Lung (tissue), 12 donors: ENCODE measurements around the gene APBA2. TPM values are rescaled to one million over a fixed set of nuclear protein-coding genes. Genes with fewer than 3 reads are reported as not detected.
"Not testable (repeated sequence)": the region's sequence is repeated elsewhere in the genome, so short reads cannot be mapped to it uniquely, and the experiment has no call there.

Experiments used
- ATAC-seq: fragments of 200-7000 bp; cut with Tn5 transposase; one replicate; pipeline ENCODE4 v1.9.1; 2020; ENCODE audit warnings: moderate number of reproducible peaks; ENCODE audit not compliant: insufficient read depth, low FRiP score
- DNase-seq, 3 donors: peaks; one replicate each; pipeline ENCODE4 v3.0.0-alpha.2; 2013 to 2017
- H3K27ac ChIP-seq, 2 donors: one replicate each; pipeline ENCODE4 v1.5.1; 2013; ENCODE audit warnings: mild to moderate bottlenecking in 2 of 2, moderate library complexity in 2 of 2, control low read depth in 1 of 2, inconsistent platforms in 1 of 2, low read depth in 1 of 2, low read length in 1 of 2
- H3K27me3 ChIP-seq, 3 donors: one replicate each; pipeline ENCODE4 v1.5.1; 2013; ENCODE audit warnings: low read length in 2 of 3; ENCODE audit not compliant: control insufficient read depth in 3 of 3, insufficient read depth in 3 of 3
- H3K36me3 ChIP-seq, 4 donors: one replicate each; pipeline ENCODE4 v1.5.1; 2013; ENCODE audit warnings: low read length in 4 of 4, mild to moderate bottlenecking in 1 of 4, moderate library complexity in 1 of 4; ENCODE audit not compliant: control insufficient read depth in 4 of 4, insufficient read depth in 4 of 4
- H3K4me1 ChIP-seq, 5 donors: one replicate each; pipeline ENCODE4 v1.5.1; 2013; ENCODE audit warnings: low read length in 5 of 5, mild to moderate bottlenecking in 2 of 5, moderate library complexity in 1 of 5; ENCODE audit not compliant: control insufficient read depth in 5 of 5, insufficient read depth in 5 of 5
- H3K4me3 ChIP-seq: one replicate; pipeline ENCODE4 v1.5.1; 2013; ENCODE audit warnings: mild to moderate bottlenecking, control low read depth, moderate library complexity
- H3K9ac ChIP-seq, 2 donors: one replicate each; pipeline ENCODE4 v1.5.1; 2013; ENCODE audit warnings: low read length in 2 of 2, control low read depth in 1 of 2; ENCODE audit not compliant: insufficient read depth in 1 of 2
- H3K9me3 ChIP-seq, 4 donors: one replicate each; pipeline ENCODE4 v1.5.1; 2013; ENCODE audit warnings: low read length in 3 of 4, mild to moderate bottlenecking in 1 of 4, moderate library complexity in 1 of 4; ENCODE audit not compliant: control insufficient read depth in 4 of 4, insufficient read depth in 3 of 4
- CTCF ChIP-seq: IDR thresholded peaks from 2 replicates; pipeline ENCODE4 v1.5.1; 2012; ENCODE audit warnings: mild to moderate bottlenecking; ENCODE audit errors: control extremely low read depth, extremely low read depth
- whole genome bisulfite sequencing, 2 donors: extraction: QIAGEN DNeasy Blood & Tissue Kit; methylation state at CpG; one replicate each; pipeline ENCODE4 v1.1.7; 2013; 5-methylcytosine and 5-hydroxymethylcytosine counted together
- polyA plus RNA-seq, 2 donors: library from polyadenylated mRNA; stranded (reverse); fragments of 200-250 nt; gene quantifications; one replicate each; pipeline ENCODE4 v1.2.1, GENCODE V29; 2013
- total RNA-seq, 2 donors: library from RNA; depleted of rRNA in 1 of 2; stranded (reverse); fragments of >200 nt in 1 of 2; gene quantifications; one replicate each; pipeline ENCODE4 v1.2.1, GENCODE V29; 2014 to 2021
- donor health status: control.
- donor health status: control.
- donor health status: Bipolar disorder and iron deficiency.
- donor health status: healthy.
- donor health status: DM: yes; HTN: yes; CAD: no.

Gene APBA2
- total and polyA plus RNA-seq, 4 donors, result 1.6 to 18.3 (median 4.5) TPM

GRCh38 chr15:29156521-29156920, 270.7 kb downstream of the APBA2 start:
- DNase-seq (no peak), ATAC-seq (no peak)
- Histone ChIP-seq H3K9me3 (peaks cover 0 to 16% (median 2%) of the 10 kb centered on the region in 4 donors), H3K27ac (no peak overlapping the region), H3K4me1 (no peaks in the 10 kb centered on the region), H3K36me3 (no peaks in the 10 kb centered on the region), H3K4me3 (no peak overlapping the region), H3K9ac (no peak overlapping the region), H3K27me3 (no peaks in the 10 kb centered on the region)
- 92 to 98% methylated on average over 14 of the region's 14 CpGs for WGBS, 2 donors
- TF ChIP-seq CTCF, result no peak

- H3K4me1 ChIP-seq, result no peaks in the 10 kb centered on the region
- no peak overlapping the region for H3K27ac ChIP-seq
- DNase-seq (no peak), ATAC-seq (no peak)
- no peak for TF ChIP-seq CTCF
- no peaks in the 10 kb centered on the region for H3K36me3 ChIP-seq
- 93% methylated on average over 31 of the region's 31 CpGs for WGBS, 2 donors
- no peaks in the 10 kb centered on the region for H3K27me3 ChIP-seq
- H3K9ac ChIP-seq, result no peak overlapping the region
- H3K4me3 ChIP-seq, result no peak overlapping the region
- H3K9me3 ChIP-seq, result peaks cover 0 to 22% (median 3%) of the 10 kb centered on the region in 4 donors
Observed at GRCh38 chr15:29159771-29160455, 274.1 kb downstream of the APBA2 start.

GRCh38 chr15:29162411-29162810, 276.6 kb downstream of the APBA2 start:
- no peak overlapping the region for H3K27ac ChIP-seq
- H3K27me3 ChIP-seq, result no peaks in the 10 kb centered on the region
- no peak for TF ChIP-seq CTCF
- ATAC-seq (no peak), DNase-seq (no peak)
- peaks cover 0 to 19% (median 3%) of the 10 kb centered on the region in 4 donors for H3K9me3 ChIP-seq
- no peaks in the 10 kb centered on the region for H3K36me3 ChIP-seq
- 88 to 93% methylated on average over 5 of the region's 5 CpGs for WGBS, 2 donors
- H3K9ac ChIP-seq, result no peak overlapping the region
- no peak overlapping the region for H3K4me3 ChIP-seq
- H3K4me1 ChIP-seq, result no peaks in the 10 kb centered on the region

- H3K9ac ChIP-seq, H3K36me3 ChIP-seq, H3K4me1 ChIP-seq, H3K27ac ChIP-seq, H3K27me3 ChIP-seq, H3K4me3 ChIP-seq, DNase-seq, ATAC-seq, H3K9me3 ChIP-seq: not testable (repeated sequence)
- 94 to 95% methylated on average over 2 of the region's 2 CpGs for WGBS, 2 donors
Observed at GRCh38 chr15:29167122-29167521, 281.3 kb downstream of the APBA2 start.

Other genes starting within 250 kb of the APBA2 start
- gene GOLGA8M, start 173.6 kb upstream of the APBA2 start, total RNA-seq, result 1 to 10 TPM; 1.8 to 2.1 TPM
- gene GOLGA8M, start 173.6 kb upstream of the APBA2 start, polyA plus RNA-seq, result under 1 TPM; 0.10 to 0.40 TPM
- not detected for gene GOLGA6L7, start 37.3 kb upstream of the APBA2 start, total RNA-seq
- not detected for gene GOLGA6L7, start 37.3 kb upstream of the APBA2 start, polyA plus RNA-seq